Breast epithelium (tissue), 3 donors: ENCODE measurements around the gene UPF3A.

Experiments used
- CTCF ChIP-seq, 3 donors: fragments of 450-650 bp; IDR thresholded peaks; one replicate each; pipeline ENCODE4 v1.5.1; 2016 to 2017; ENCODE audit warnings: antibody characterized with exemption in 3 of 3, mild to moderate bottlenecking in 3 of 3, moderate library complexity in 3 of 3
- POLR2A ChIP-seq: fragments of 450-650 bp; IDR thresholded peaks from one replicate; pipeline ENCODE4 v1.6.1; 2016; ENCODE audit warnings: antibody characterized with exemption, mild to moderate bottlenecking, moderate library complexity
- POLR2AphosphoS5 ChIP-seq, 3 donors: sonication (generic); formaldehyde crosslinking; IDR thresholded peaks; one replicate each; pipeline ENCODE4 v1.6.1; 2017; ENCODE audit warnings: antibody characterized with exemption in 3 of 3

- no peak for TF ChIP-seq CTCF (IDR thresholded peaks at IDR 0.05)
- no peak for TF ChIP-seq POLR2A
- TF ChIP-seq POLR2AphosphoS5 (IDR thresholded peaks at IDR 0.05) = no peak
These were observed 12.8 kb upstream of the UPF3A start for GRCh38 chr13:114268344-114269280.
